ENCODE results near the gene SLC45A1. TPM values are rescaled to one million over a fixed set of nuclear protein-coding genes. Genes with fewer than 3 reads are reported as not detected.

Gene SLC45A1
- total and polyA plus RNA-seq, 2 experiments from 2014 or later, result 0.34 to 0.42 TPM

DNA sequence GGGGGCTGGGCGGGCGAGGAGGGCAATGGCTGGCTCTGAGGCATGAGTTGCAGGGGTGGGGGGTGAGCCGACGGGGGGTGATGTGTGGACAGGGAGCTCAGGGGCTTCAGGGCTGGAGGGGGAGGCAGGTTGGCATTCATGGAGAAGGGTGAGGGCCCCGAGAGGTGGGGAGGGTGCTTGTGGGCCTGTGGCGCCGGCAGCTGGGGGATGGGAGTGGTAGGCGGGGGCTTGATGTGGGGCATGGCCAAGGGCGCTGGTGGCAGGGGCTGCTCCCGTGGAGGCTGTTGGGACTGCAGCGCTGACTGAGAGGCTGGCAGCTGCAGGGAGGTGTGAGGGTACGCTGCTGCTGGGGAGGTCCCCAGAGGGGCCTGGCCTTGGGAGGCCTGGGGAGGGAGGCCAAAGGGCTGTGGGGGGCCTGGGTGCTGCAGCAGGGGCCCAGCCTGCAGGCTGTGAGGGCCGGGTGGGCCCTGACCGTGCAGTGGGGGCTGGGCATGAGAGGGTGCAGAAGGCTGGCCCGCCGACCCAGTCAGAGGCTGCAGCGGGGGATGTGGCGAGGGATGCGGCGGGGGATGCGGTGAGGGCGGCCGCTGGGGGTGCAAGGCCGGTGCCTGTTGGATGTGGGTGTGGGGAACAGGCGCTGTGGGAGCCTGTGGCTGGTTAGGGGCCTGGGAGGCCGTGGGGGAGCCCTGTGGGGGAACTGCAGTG is 42.7 kb downstream of the SLC45A1 start:
- Histone ChIP-seq H3K27me3 (no peaks in the 10 kb centered on the region), H3K4me3 (no peak overlapping the region), H3K36me3 (peaks cover 57% of the 10 kb centered on the region), H3K9me3 (ENCODE audit: low read depth) (no peaks in the 10 kb centered on the region), H3K27ac (no peak overlapping the region), H3K4me1 (ENCODE audit: low read depth) (peaks cover 6% of the 10 kb centered on the region)
- TF ChIP-seq, protein P1, sequence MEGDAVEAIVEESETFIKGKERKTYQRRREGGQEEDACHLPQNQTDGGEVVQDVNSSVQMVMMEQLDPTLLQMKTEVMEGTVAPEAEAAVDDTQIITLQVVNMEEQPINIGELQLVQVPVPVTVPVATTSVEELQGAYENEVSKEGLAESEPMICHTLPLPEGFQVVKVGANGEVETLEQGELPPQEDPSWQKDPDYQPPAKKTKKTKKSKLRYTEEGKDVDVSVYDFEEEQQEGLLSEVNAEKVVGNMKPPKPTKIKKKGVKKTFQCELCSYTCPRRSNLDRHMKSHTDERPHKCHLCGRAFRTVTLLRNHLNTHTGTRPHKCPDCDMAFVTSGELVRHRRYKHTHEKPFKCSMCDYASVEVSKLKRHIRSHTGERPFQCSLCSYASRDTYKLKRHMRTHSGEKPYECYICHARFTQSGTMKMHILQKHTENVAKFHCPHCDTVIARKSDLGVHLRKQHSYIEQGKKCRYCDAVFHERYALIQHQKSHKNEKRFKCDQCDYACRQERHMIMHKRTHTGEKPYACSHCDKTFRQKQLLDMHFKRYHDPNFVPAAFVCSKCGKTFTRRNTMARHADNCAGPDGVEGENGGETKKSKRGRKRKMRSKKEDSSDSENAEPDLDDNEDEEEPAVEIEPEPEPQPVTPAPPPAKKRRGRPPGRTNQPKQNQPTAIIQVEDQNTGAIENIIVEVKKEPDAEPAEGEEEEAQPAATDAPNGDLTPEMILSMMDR (IDR thresholded peaks at IDR 0.05; ENCODE audit: low read depth, low read length), result no peak
- DNase-seq (ENCODE audit: low read depth in 1 of 2, low spot score in 1 of 2), result no peak

DNA sequence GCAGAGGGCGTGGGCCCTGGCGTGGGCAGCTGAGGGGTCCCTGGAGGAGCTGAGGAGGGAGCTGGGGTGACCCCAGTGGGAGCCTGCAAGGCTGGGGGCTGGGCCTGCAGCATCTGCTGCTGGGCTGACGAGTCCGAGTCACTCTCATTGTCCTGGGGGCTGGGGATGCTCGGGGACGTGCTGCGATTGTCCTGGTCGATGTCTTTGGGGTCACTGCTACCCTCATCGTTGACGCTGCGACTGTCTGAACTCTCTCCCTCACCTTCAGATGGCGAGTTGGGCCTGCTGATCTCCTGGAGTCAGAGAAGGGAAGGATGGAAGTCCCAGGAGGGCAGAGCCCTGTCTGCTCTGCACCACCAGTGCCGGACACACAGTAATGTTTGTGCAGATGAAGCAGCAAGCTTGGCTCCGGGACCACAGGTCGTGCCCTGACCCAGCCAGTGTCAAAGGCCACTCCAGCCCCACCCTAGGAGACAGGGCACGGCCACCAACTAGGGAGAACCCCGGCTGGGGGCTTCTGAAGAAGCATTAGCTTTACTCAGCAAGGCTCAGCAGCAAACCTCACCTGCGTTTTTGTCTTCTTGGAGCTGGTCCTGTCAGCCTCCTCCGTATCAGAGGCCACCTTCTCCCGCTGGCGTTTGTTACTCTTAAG is 43.4 kb downstream of the SLC45A1 start:
- Histone ChIP-seq H3K9me3 (ENCODE audit: low read depth) (no peaks in the 10 kb centered on the region), H3K27ac (no peak overlapping the region), H3K4me1 (ENCODE audit: low read depth) (peaks cover 6% of the 10 kb centered on the region), H3K36me3 (peaks cover 50% of the 10 kb centered on the region), H3K27me3 (no peaks in the 10 kb centered on the region), H3K4me3 (no peak overlapping the region)
- no peak for DNase-seq (ENCODE audit: low read depth in 1 of 2, low spot score in 1 of 2)
- TF ChIP-seq, protein P1 (IDR thresholded peaks at IDR 0.05; ENCODE audit: low read depth, low read length), result no peak

DNA sequence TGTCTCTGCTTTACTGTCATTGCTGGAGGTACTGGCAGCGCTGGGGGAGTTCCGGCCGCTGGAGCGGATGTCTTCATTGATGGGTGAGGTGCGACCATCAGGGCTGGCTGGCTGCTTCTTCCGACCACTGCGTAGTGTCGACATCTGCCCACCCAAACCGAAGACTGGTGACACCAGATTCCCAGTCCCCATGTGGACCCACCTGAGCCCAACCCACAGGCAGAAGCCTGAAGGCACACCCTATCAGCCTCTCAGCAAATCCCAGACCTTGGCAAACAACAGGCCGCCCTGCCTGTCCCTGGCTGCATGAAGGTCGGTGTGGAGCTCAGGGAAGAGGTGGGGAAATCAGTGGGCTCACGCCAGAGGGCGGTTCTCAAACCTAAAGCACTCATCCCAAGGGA is 44.8 kb downstream of the SLC45A1 start:
- Histone ChIP-seq H3K27me3 (no peaks in the 10 kb centered on the region), H3K36me3 (peaks cover 42% of the 10 kb centered on the region), H3K27ac (peak overlapping the region; percentile 30), H3K4me3 (no peak overlapping the region), H3K9me3 (ENCODE audit: low read depth) (no peaks in the 10 kb centered on the region), H3K4me1 (ENCODE audit: low read depth) (peaks cover 19% of the 10 kb centered on the region)
- TF ChIP-seq, protein P1 (IDR thresholded peaks at IDR 0.05; ENCODE audit: low read depth, low read length), result no peak
- DNase-seq (ENCODE audit: low read depth in 1 of 2, low spot score in 1 of 2), result no peak

DNA sequence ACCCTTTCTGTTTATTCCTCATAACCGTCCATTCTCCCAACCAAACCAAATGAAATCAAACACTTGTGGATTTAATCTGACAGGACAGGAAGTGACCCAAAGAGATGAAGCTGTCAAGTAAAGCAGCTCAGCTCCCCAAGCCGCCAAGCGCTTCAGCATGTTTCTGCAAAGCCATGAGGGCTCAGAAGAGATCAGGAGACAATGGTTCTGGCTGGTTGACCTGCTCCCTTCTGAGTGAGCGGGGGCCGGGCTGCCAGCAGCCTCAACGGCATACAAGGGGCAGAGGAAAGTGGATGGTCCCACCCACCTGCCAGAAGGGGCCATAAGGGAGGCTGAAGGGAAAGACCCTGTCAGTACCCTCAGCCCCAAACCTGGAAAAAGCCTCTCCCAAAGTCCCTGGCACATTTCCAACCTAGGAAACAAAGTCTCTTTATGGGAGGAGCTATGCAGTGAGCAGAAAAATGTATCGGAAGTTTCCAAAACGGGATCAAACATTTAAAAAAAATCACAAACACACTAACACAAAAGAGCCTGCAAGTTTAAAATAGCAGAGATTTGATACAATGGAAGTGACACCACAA is 45.4 kb downstream of the SLC45A1 start:
- TF ChIP-seq, protein P1 (IDR thresholded peaks at IDR 0.05; ENCODE audit: low read depth, low read length), result no peak
- H3K9me3 ChIP-seq (ENCODE audit: low read depth), result no peaks in the 10 kb centered on the region
- peaks cover 36% of the 10 kb centered on the region for H3K36me3 ChIP-seq
- no peaks in the 10 kb centered on the region for H3K27me3 ChIP-seq
- peak overlapping the region; percentile 30 for H3K27ac ChIP-seq
- H3K4me3 ChIP-seq, result no peak overlapping the region
- H3K4me1 ChIP-seq (ENCODE audit: low read depth), result peaks cover 25% of the 10 kb centered on the region
- no peak for DNase-seq (ENCODE audit: low read depth in 1 of 2, low spot score in 1 of 2)

DNA sequence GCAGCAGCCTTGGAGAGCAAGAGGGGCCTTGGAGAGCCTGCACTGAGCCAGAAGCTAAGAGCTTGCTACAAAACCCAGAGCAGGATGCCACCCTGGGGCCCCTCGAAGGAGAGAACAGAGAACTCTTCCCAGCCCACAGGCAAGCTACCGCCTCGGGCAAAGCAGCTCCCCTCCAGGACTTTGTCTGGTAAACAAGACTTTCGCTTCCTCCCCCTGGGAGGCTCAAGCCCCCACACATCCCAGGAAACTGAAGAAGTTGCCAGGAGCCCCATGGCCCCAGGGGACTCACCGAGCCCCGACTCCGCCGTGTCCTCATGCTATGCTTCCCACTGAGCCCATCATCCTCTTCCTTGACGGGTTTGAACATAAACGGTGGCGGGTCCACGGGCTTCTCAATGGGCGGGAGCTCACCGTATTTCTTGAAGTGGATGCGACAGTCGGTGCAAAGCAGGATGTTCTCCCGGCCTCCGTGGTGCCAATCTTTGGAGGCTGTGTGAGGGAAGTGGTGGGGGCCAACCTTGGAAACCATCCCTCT is 45.9 kb downstream of the SLC45A1 start:
- H3K4me1 ChIP-seq (ENCODE audit: low read depth), result peaks cover 30% of the 10 kb centered on the region
- H3K27ac ChIP-seq, result peak overlapping the region; percentile 30
- no peaks in the 10 kb centered on the region for H3K9me3 ChIP-seq (ENCODE audit: low read depth)
- no peaks in the 10 kb centered on the region for H3K27me3 ChIP-seq
- no peak overlapping the region for H3K4me3 ChIP-seq
- TF ChIP-seq, protein P1 (IDR thresholded peaks at IDR 0.05; ENCODE audit: low read depth, low read length), result no peak
- no peak for DNase-seq (ENCODE audit: low read depth in 1 of 2, low spot score in 1 of 2)
- peaks cover 33% of the 10 kb centered on the region for H3K36me3 ChIP-seq

All from cardiac muscle cell (in vitro differentiated cells and primary cell).